Subcutaneous adipose tissue (tissue), 4 donors: ENCODE data around the gene NINJ2. TPM values are rescaled to one million over a fixed set of nuclear protein-coding genes. Genes with fewer than 3 reads are reported as not detected.

Source experiments
- CTCF ChIP-seq: fragments of 450-650 bp; IDR thresholded peaks from one replicate; pipeline ENCODE4 v1.5.1; 2016; ENCODE audit warnings: low read depth, mild to moderate bottlenecking, control low read depth, antibody characterized with exemption, moderate library complexity
- total RNA-seq, 4 donors: library from RNA; depleted of rRNA; stranded (reverse); fragments of >200 nt; gene quantifications; one replicate each; pipeline ENCODE4 v1.1.0, GENCODE V29; 2016

NINJ2 gene
- total RNA-seq, 4 donors from 2014 or later = 9.4 to 54.3 (median 19.0) TPM

GRCh38 chr12:546265-546919 lies 116.9 kb downstream of the NINJ2 start:
- TF ChIP-seq CTCF = no peak

GRCh38 chr12:545835-546234 lies 117.4 kb downstream of the NINJ2 start:
- no peak for TF ChIP-seq CTCF

GRCh38 chr12:544941-545635 lies 118.2 kb downstream of the NINJ2 start:
- TF ChIP-seq CTCF = no peak

DNA sequence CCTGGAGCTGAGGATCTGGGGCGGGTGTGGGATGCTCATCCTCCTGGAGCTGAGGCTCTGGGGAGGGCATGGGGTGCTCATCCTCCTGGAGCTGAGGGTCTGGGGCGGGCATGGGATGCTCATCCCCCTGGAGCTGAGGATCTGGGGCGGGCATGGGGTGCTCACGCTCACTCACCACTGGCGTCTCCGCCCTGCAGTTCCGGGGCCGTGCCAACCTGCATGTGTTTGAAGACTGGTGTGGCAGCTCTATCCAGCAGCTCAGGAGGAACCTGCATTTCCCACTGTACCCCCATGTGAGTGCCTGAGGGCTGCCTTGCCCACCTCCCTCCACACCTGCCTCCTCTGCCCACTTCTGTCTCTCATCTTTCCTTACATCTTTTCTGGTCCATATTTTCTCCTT lies 119.1 kb downstream of the NINJ2 start:
- no peak for TF ChIP-seq CTCF

DNA sequence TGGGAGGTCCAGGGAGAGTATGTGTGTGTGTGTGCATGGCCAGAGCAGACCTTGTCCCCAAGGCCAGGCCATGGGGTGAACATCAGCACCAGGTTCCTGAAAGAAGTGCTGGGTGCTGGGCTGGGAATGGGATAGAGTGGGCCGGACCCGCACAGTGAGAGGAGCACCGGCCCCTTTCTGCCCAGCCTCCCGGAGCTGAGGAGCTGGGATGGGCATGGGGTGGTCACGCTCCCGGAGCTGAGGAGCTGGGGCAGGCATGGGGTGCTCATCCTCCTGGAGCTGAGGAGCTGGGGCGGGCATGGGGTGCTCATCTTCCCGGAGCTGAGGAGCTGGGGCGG lies 120.2 kb downstream of the NINJ2 start:
- no peak for TF ChIP-seq CTCF

DNA sequence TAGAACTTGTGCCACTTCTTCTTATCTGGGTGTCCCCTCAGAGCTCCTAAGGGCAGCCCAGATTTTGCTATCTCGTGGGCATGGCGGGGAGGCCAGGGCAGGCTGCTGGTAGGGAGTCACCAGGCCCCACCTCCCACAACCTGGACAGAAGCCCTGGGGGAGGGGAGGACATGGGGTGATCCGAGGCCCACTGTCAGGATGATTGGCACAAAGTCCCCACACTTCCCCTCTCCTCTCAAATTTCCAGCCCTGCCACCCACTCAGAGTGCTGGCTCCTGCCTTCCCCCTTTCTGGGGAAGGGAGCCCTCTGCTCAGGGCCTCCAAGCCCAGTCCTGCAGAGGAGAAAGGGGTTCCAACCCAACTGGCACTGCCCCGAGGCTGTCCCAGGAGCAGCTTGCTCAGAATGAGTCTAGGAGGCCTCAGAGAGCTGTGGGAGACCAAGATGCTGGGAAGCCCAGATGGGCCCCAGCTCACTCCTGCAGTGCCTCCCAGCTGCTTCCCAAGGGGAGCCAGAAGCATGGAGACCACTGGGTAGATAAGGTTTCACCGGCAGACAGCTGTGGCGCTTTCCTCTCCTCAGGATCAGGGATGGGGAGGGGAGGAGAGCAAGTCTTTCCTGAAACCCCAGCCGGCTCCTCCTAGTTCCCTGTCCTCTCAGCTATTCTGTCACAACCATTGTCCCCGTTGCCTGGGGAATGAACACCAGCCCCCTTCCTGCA lies 120.7 kb downstream of the NINJ2 start:
- TF ChIP-seq CTCF = no peak

- TF ChIP-seq CTCF = no peak
Observed at GRCh38 chr12:541676-542324, 121.4 kb downstream of the NINJ2 start.
